ENCODE data around the gene SCAPER. TPM values are rescaled to one million over a fixed set of nuclear protein-coding genes. Genes with fewer than 3 reads are reported as not detected.

The SCAPER gene
- total RNA-seq, 1 experiment from 2014 or later = 7.4 TPM

- no peak overlapping the region for H3K27ac Mint-ChIP-seq
Measured at GRCh38 chr15:76390571-76390970, 514.6 kb downstream of the SCAPER start.

More at GRCh38 chr15:76390571-76390970, 514.6 kb downstream of the SCAPER start:
- Histone ChIP-seq H2BK5ac (ENCODE audit: insufficient read length, low read length) (no peak overlapping the region), H3K56ac (ENCODE audit: insufficient read length, low read depth, low read length) (no peak overlapping the region), H2BK12ac (ENCODE audit: insufficient read length, low read depth, low read length) (no peak overlapping the region), H2BK15ac (ENCODE audit: low read depth, low read length) (no peak overlapping the region), H3K27ac (ENCODE audit: insufficient read length, low read depth, low read length) (no peak overlapping the region), H2AK5ac (ENCODE audit: insufficient read length, low read length) (no peak overlapping the region), H3K27me3 (ENCODE audit: insufficient read depth, low read length) (no peaks in the 10 kb centered on the region), H3K18ac (ENCODE audit: insufficient read length, low read depth, low read length) (no peak overlapping the region), H4K5ac (ENCODE audit: insufficient read length, low read depth, low read length) (no peak overlapping the region), H3K23ac (ENCODE audit: insufficient read length, low read depth, low read length) (no peak overlapping the region), H3K79me1 (ENCODE audit: insufficient read depth, low read depth, low read length, poor library complexity, severe bottlenecking) (no peaks in the 10 kb centered on the region), H4K20me1 (ENCODE audit: control insufficient read depth, insufficient read depth, insufficient read length) (no peaks in the 10 kb centered on the region), H3K9ac (ENCODE audit: extremely low read depth, insufficient read length, low read length) (no peak overlapping the region), H3K14ac (ENCODE audit: insufficient read depth, low read length) (no peak overlapping the region), H2BK20ac (ENCODE audit: low read depth, low read length, poor library complexity, severe bottlenecking) (no peak overlapping the region), H3K23me2 (ENCODE audit: insufficient read length, low read depth, low read length, poor library complexity, severe bottlenecking) (no peaks in the 10 kb centered on the region), H3K4me1 (ENCODE audit: insufficient read depth, low read length) (no peaks in the 10 kb centered on the region), H2BK120ac (ENCODE audit: low read depth, low read length, poor library complexity, severe bottlenecking) (no peak overlapping the region), H3T11ph (ENCODE audit: low read length) (no peak overlapping the region), H2AFZ (ENCODE audit: low read length) (no peak overlapping the region), H3K4ac (ENCODE audit: low read depth, low read length) (no peak overlapping the region), H4K91ac (ENCODE audit: insufficient read length, low read depth, low read length) (no peak overlapping the region), H3K9me3 (ENCODE audit: control insufficient read depth, low read depth, low read length) (no peaks in the 10 kb centered on the region), H4K8ac (replicated peaks; ENCODE audit: insufficient read length, low read depth, low read length) (no peak overlapping the region), H3K79me2 (ENCODE audit: insufficient read depth, low read length) (no peaks in the 10 kb centered on the region), H3K4me2 (ENCODE audit: insufficient read depth, insufficient read length, low read length) (no peak overlapping the region)
- H3K4me3 Mint-ChIP-seq = no peak overlapping the region
- H3K4me1 Mint-ChIP-seq = no peaks in the 10 kb centered on the region
- no peak for TF ChIP-seq CTCF (conservative IDR thresholded peaks at IDR 0.05)
- H3K9me3 Mint-ChIP-seq = peaks cover 0 to 3% of the 10 kb centered on the region in 2 experiments; a peak in 1 of 5 replicates
- H3K27me3 Mint-ChIP-seq (ENCODE audit: low read depth) = no peaks in the 10 kb centered on the region; the same call in 1 of the 2 replicates
- 0 out of 7 replicates have a peak, but pooled peaks cover 0 to 4% (median 0%) of the 10 kb centered on the region in 3 experiments for H3K36me3 Mint-ChIP-seq (ENCODE audit: insufficient read depth in 1 of 3, low read depth in 3 of 3)
- DNase-seq = no peak

Data from H9 (cell line).